MM.1S (cell line): ENCODE measurements around the gene CCDC91.

Source experiments
- DNase-seq: peaks from one replicate; pipeline ENCODE4 v3.0.0-alpha.2; 2015
- H2AFZ ChIP-seq: fragments of 300-600 bp; sonication (generic); 2 replicates; pipeline ENCODE4 v1.6.0; 2016; ENCODE audit warnings: antibody characterized with exemption, low read length
- H3F3A ChIP-seq: fragments of 300-600 bp; sonication (generic); 2 replicates; pipeline ENCODE4 v1.6.1; 2016; ENCODE audit warnings: mild to moderate bottlenecking, antibody characterized with exemption, low read length, moderate library complexity, mixed read lengths; ENCODE audit not compliant: insufficient read depth
- H3K27ac ChIP-seq: fragments of 300-600 bp; sonication (generic); 2 replicates; pipeline ENCODE4 v1.5.1; 2016; ENCODE audit warnings: mild to moderate bottlenecking, low read length
- H3K27me3 ChIP-seq: fragments of 300-600 bp; sonication (generic); replicated peaks from 2 replicates; pipeline ENCODE4 v1.6.0; 2016; ENCODE audit warnings: low read length; ENCODE audit not compliant: insufficient read depth
- H3K36me3 ChIP-seq: fragments of 300-600 bp; sonication (generic); replicated peaks from 2 replicates; pipeline ENCODE4 v1.6.1; 2016; ENCODE audit warnings: mild to moderate bottlenecking, low read length, mixed read lengths; ENCODE audit not compliant: insufficient read depth
- H3K4me1 ChIP-seq: fragments of 300-600 bp; sonication (generic); 2 replicates; pipeline ENCODE4 v1.6.1; 2016; ENCODE audit warnings: low read length, mixed read lengths
- H3K4me2 ChIP-seq: fragments of 300-600 bp; sonication (generic); 2 replicates; pipeline ENCODE4 v1.6.0; 2016; ENCODE audit warnings: low read depth, low read length
- H3K4me3 ChIP-seq: fragments of 300-600 bp; sonication (generic); 2 replicates; pipeline ENCODE4 v1.5.1; 2016; ENCODE audit warnings: low read length, mixed read lengths
- H3K79me2 ChIP-seq: fragments of 300-600 bp; sonication (generic); 2 replicates; pipeline ENCODE4 v1.6.1; 2016; ENCODE audit warnings: mixed run types, low read length, mixed read lengths
- H3K9ac ChIP-seq: fragments of 300-600 bp; sonication (generic); 2 replicates; pipeline ENCODE4 v1.6.1; 2016; ENCODE audit warnings: low read length, mixed read lengths
- H3K9me2 ChIP-seq: fragments of 300-600 bp; sonication (generic); replicated peaks from 2 replicates; pipeline ENCODE4 v1.6.1; 2016; ENCODE audit warnings: mild to moderate bottlenecking, low read length, mixed read lengths; ENCODE audit not compliant: insufficient read depth
- H3K9me3 ChIP-seq: fragments of 300-600 bp; sonication (generic); replicated peaks from 2 replicates; pipeline ENCODE4 v1.6.1; 2016; ENCODE audit warnings: mild to moderate bottlenecking, low read length, mixed read lengths; ENCODE audit not compliant: insufficient read depth
- H4K20me1 ChIP-seq: fragments of 300-600 bp; sonication (generic); 2 replicates; pipeline ENCODE4 v1.6.1; 2016; ENCODE audit warnings: mild to moderate bottlenecking, low read length, moderate library complexity, mixed read lengths; ENCODE audit not compliant: insufficient read depth
- CTCF ChIP-seq: fragments of 300-600 bp; sonication (generic); IDR thresholded peaks from 2 replicates; pipeline ENCODE4 v1.5.1; 2016; ENCODE audit warnings: antibody characterized with exemption, low read length, mixed read lengths
- EZH2 ChIP-seq: fragments of 300-600 bp; sonication (generic); optimal IDR thresholded peaks from 2 replicates; pipeline ENCODE3; 2017; ENCODE audit warnings: low read depth, mild to moderate bottlenecking, antibody characterized with exemption, low read length, mixed read lengths
- EZH2phosphoT487 ChIP-seq: fragments of 300-600 bp; sonication (generic); IDR thresholded peaks from 2 replicates; pipeline ENCODE4 v1.6.1; 2018; ENCODE audit warnings: antibody characterized with exemption, low read length

Gene CCDC91

GRCh38 chr12:28190321-28191050, at the start of gene CCDC91:
Gene CCDC91 (plus strand): TSS chr12:28190456. CDS start chr12:28257216, 66,760 bp downstream.
- Histone ChIP-seq H3K9me3 (no peaks in the 10 kb centered on the region), H3F3A (peaks cover 14% of the 10 kb centered on the region), H4K20me1 (no peaks in the 10 kb centered on the region), H3K79me2 (peaks cover 13% of the 10 kb centered on the region), H3K4me2 (peak within 1 kb of the TSS; percentile 86), H3K9me2 (no peaks in the 10 kb centered on the region), H3K4me1 (peaks cover 11% of the 10 kb centered on the region), H3K27me3 (no peaks in the 10 kb centered on the region), H3K36me3 (no peaks in the 10 kb centered on the region), H3K27ac (peak within 1 kb of the TSS; percentile 79), H3K9ac (peak within 1 kb of the TSS; percentile 93), H2AFZ (peak within 1 kb of the TSS; percentile 74), H3K4me3 (peak within 1 kb of the TSS; percentile 84)
- TF ChIP-seq CTCF (no peak), EZH2phosphoT487 (no peak), EZH2 (no peak)
- peak; percentile 81 for DNase-seq

- no peaks in the 10 kb centered on the region for H4K20me1 ChIP-seq
- no peaks in the 10 kb centered on the region for H3K9me2 ChIP-seq
- no peak overlapping the region for H3K27ac ChIP-seq
- no peaks in the 10 kb centered on the region for H3K79me2 ChIP-seq
- H3K4me2 ChIP-seq = no peak overlapping the region
- H3K4me3 ChIP-seq = no peak overlapping the region
- H3K9me3 ChIP-seq = no peaks in the 10 kb centered on the region
- no peak for DNase-seq
- H3K27me3 ChIP-seq = no peaks in the 10 kb centered on the region
- no peaks in the 10 kb centered on the region for H3F3A ChIP-seq
- TF ChIP-seq CTCF (no peak), EZH2 (no peak), EZH2phosphoT487 (no peak)
- no peak overlapping the region for H2AFZ ChIP-seq
- no peaks in the 10 kb centered on the region for H3K36me3 ChIP-seq
- H3K4me1 ChIP-seq = no peaks in the 10 kb centered on the region
- no peak overlapping the region for H3K9ac ChIP-seq
Measured at GRCh38 chr12:28144059-28144458, 46.2 kb upstream of the CCDC91 start.

GRCh38 chr12:28144532-28144931, 45.7 kb upstream of the CCDC91 start:
- Histone ChIP-seq H3K4me2 (no peak overlapping the region), H4K20me1 (no peaks in the 10 kb centered on the region), H3K9me3 (no peaks in the 10 kb centered on the region), H3K36me3 (no peaks in the 10 kb centered on the region), H3K27me3 (no peaks in the 10 kb centered on the region), H3K9me2 (no peaks in the 10 kb centered on the region), H3K4me3 (no peak overlapping the region), H3K27ac (no peak overlapping the region), H3F3A (no peaks in the 10 kb centered on the region), H3K9ac (no peak overlapping the region), H3K79me2 (no peaks in the 10 kb centered on the region), H3K4me1 (no peaks in the 10 kb centered on the region), H2AFZ (no peak overlapping the region)
- no peak for DNase-seq
- TF ChIP-seq EZH2phosphoT487 (no peak), CTCF (no peak), EZH2 (no peak)
